Tibial artery (tissue), 4 donors: ENCODE measurements around the gene MC1R.

ENCODE experiments used
- DNase-seq, 2 donors: peaks; one replicate each; pipeline ENCODE4 v3.0.0-alpha.2; 2019
- H3K27ac ChIP-seq, 2 donors: fragments of 200-600 bp; sonication (generic) in 1 of 2; 1 replicate in 1 of 2; 2 replicates in 1 of 2; pipeline ENCODE4 v1.5.1; 2018 to 2019; ENCODE audit warnings: mild to moderate bottlenecking in 1 of 2
- H3K27me3 ChIP-seq, 2 donors: fragments of 200-600 bp; sonication (generic) in 1 of 2; one replicate each; pipeline versions ENCODE4 v1.5.1 to v1.6.0; 2016 to 2019
- H3K36me3 ChIP-seq, 3 donors: fragments of 200-600 bp; sonication (generic) in 2 of 3; one replicate each; pipeline ENCODE4 v1.5.1; 2016 to 2019; ENCODE audit warnings: mild to moderate bottlenecking in 2 of 3
- H3K4me1 ChIP-seq, 4 donors: fragments of 200-600 bp; sonication (generic) in 2 of 4; 1 replicate in 3 of 4; 2 replicates in 1 of 4; pipeline ENCODE4 v1.5.1; 2016 to 2019
- H3K4me3 ChIP-seq, 2 donors: fragments of 200-600 bp; sonication (generic) in 1 of 2; 1 replicate in 1 of 2; 2 replicates in 1 of 2; pipeline ENCODE4 v1.5.1; 2018 to 2019; ENCODE audit warnings: mild to moderate bottlenecking in 2 of 2
- H3K9me3 ChIP-seq, 3 donors: fragments of 200-600 bp; sonication (generic) in 1 of 3; one replicate each; pipeline ENCODE4 v1.5.1; 2016 to 2019
- CTCF ChIP-seq, 2 experiments: fragments of 200-600 bp in 1 of 2; fragments of 450-650 bp in 1 of 2; IDR thresholded peaks; one replicate each; pipeline ENCODE4 v1.5.1; 2017 to 2019; ENCODE audit warnings: antibody characterized with exemption in 2 of 2, mild to moderate bottlenecking in 1 of 2, moderate library complexity in 1 of 2
- intact Hi-C: fragments of 100-400 bp; cut with DNase I; formaldehyde crosslinking; loops from one replicate; pipeline ENCODE4 v1.15.0; 2023; ENCODE audit warnings: low total_unique reads

MC1R gene

GRCh38 chr16:89958068-89958467, 39.4 kb downstream of the MC1R start:
- peak in 1 of 2 donors; percentile 32 for DNase-seq
- no peak for TF ChIP-seq CTCF (IDR thresholded peaks at IDR 0.05)
- Histone ChIP-seq H3K9me3 (no peaks in the 10 kb centered on the region), H3K4me1 (no peaks in the 10 kb centered on the region), H3K36me3 (peaks cover 4 to 82% (median 50%) of the 10 kb centered on the region in 3 donors), H3K27ac (no peak overlapping the region), H3K27me3 (no peaks in the 10 kb centered on the region), H3K4me3 (no peak overlapping the region)
- intact Hi-C loops, result no loop called here

GRCh38 chr16:89958596-89958995, 39.9 kb downstream of the MC1R start:
- H3K27ac ChIP-seq, result no peak overlapping the region
- DNase-seq, result no peak
- H3K36me3 ChIP-seq, result peaks cover 4 to 87% (median 50%) of the 10 kb centered on the region in 3 donors

GRCh38 chr16:89960966-89961365, 42.3 kb downstream of the MC1R start:
- Histone ChIP-seq H3K27me3 (no peaks in the 10 kb centered on the region), H3K27ac (no peak overlapping the region), H3K4me1 (no peaks in the 10 kb centered on the region), H3K36me3 (peaks cover 4 to 92% (median 48%) of the 10 kb centered on the region in 3 donors), H3K4me3 (no peak overlapping the region), H3K9me3 (no peaks in the 10 kb centered on the region)
- TF ChIP-seq CTCF (IDR thresholded peaks at IDR 0.05), result no peak
- intact Hi-C loops, result no loop called here
- DNase-seq, result no peak

More at GRCh38 chr16:89958596-89958995, 39.9 kb downstream of the MC1R start:
- no peak overlapping the region for H3K4me3 ChIP-seq
- TF ChIP-seq CTCF (IDR thresholded peaks at IDR 0.05), result no peak
- H3K9me3 ChIP-seq, result no peaks in the 10 kb centered on the region
- H3K4me1 ChIP-seq, result no peaks in the 10 kb centered on the region
- intact Hi-C loops, result no loop called here
- H3K27me3 ChIP-seq, result no peaks in the 10 kb centered on the region

GRCh38 chr16:89961920-89962319, 43.3 kb downstream of the MC1R start:
- no peaks in the 10 kb centered on the region for H3K27me3 ChIP-seq
- TF ChIP-seq CTCF (IDR thresholded peaks at IDR 0.05), result no peak
- intact Hi-C loops, result no loop called here
- no peaks in the 10 kb centered on the region for H3K9me3 ChIP-seq
- H3K4me3 ChIP-seq, result no peak overlapping the region
- no peaks in the 10 kb centered on the region for H3K4me1 ChIP-seq
- DNase-seq, result no peak
- no peak overlapping the region for H3K27ac ChIP-seq
- peaks cover 4 to 95% (median 38%) of the 10 kb centered on the region in 3 donors for H3K36me3 ChIP-seq

GRCh38 chr16:89962754-89963498, 44.3 kb downstream of the MC1R start:
- peaks cover 4 to 90% (median 30%) of the 10 kb centered on the region in 3 donors for H3K36me3 ChIP-seq
- no peak overlapping the region for H3K4me3 ChIP-seq
- TF ChIP-seq CTCF (IDR thresholded peaks at IDR 0.05), result no peak
- H3K4me1 ChIP-seq, result no peaks in the 10 kb centered on the region
- intact Hi-C loops, result no loop called here
- no peak overlapping the region for H3K27ac ChIP-seq
- no peaks in the 10 kb centered on the region for H3K27me3 ChIP-seq
- DNase-seq, result no peak
- no peaks in the 10 kb centered on the region for H3K9me3 ChIP-seq
